Mesenchymal stem cell (in vitro differentiated cells and primary cell): ENCODE measurements around the gene DPEP1.

Experiments
- DNase-seq: peaks from one replicate; pipeline ENCODE4 v3.0.0-alpha.2; 2013
- H2AFZ ChIP-seq: one replicate; pipeline ENCODE4 v1.6.1; 2013; ENCODE audit warnings: low read depth, mild to moderate bottlenecking, control low read depth, inconsistent platforms, low read length, moderate library complexity
- H2AK5ac ChIP-seq: 2 replicates; pipeline ENCODE4 v1.6.1; 2013; ENCODE audit warnings: low read length, moderate library complexity, mild to moderate bottlenecking, inconsistent platforms; ENCODE audit not compliant: severe bottlenecking
- H2BK120ac ChIP-seq: one replicate; pipeline ENCODE4 v1.6.1; 2013; ENCODE audit warnings: low read depth, mild to moderate bottlenecking, inconsistent platforms, low read length, moderate library complexity
- H2BK12ac ChIP-seq, 2 experiments: one replicate each; pipeline ENCODE4 v1.6.1; 2013; ENCODE audit warnings: inconsistent platforms in 2 of 2, low read length in 2 of 2, mild to moderate bottlenecking in 2 of 2, moderate library complexity in 2 of 2, control low read depth in 1 of 2
- H2BK15ac ChIP-seq: one replicate; pipeline ENCODE4 v1.6.1; 2013; ENCODE audit warnings: mild to moderate bottlenecking, low read depth, inconsistent platforms; ENCODE audit not compliant: poor library complexity, severe bottlenecking
- H2BK5ac ChIP-seq: 2 replicates; pipeline ENCODE4 v1.6.1; 2013; ENCODE audit warnings: low read depth, mild to moderate bottlenecking, low read length, control low read depth, inconsistent platforms; ENCODE audit not compliant: poor library complexity, severe bottlenecking
- H3K14ac ChIP-seq, 2 experiments: one replicate each; pipeline ENCODE4 v1.6.1; 2013; ENCODE audit warnings: inconsistent platforms in 2 of 2, low read length in 2 of 2, control low read depth in 1 of 2, mild to moderate bottlenecking in 1 of 2, moderate library complexity in 1 of 2
- H3K18ac ChIP-seq, 2 experiments: one replicate each; pipeline ENCODE4 v1.6.1; 2013; ENCODE audit warnings: inconsistent platforms in 2 of 2, low read length in 2 of 2, control low read depth in 1 of 2, low read depth in 1 of 2, mild to moderate bottlenecking in 1 of 2
- H3K23ac ChIP-seq, 2 experiments: one replicate each; pipeline ENCODE4 v1.6.1; 2013; ENCODE audit warnings: inconsistent platforms in 2 of 2, low read length in 2 of 2, mild to moderate bottlenecking in 2 of 2, moderate library complexity in 2 of 2, control low read depth in 1 of 2
- H3K27ac ChIP-seq: 2 replicates; pipeline ENCODE4 v1.5.1; 2013; ENCODE audit warnings: mild to moderate bottlenecking, moderate library complexity, low read length, control low read depth, inconsistent platforms; ENCODE audit not compliant: poor library complexity, severe bottlenecking
- H3K27me3 ChIP-seq, 2 experiments: 2 replicates each; pipeline versions ENCODE4 v1.6.1 to v1.7.0; 2013; ENCODE audit warnings: low read length in 2 of 2, mild to moderate bottlenecking in 2 of 2, moderate library complexity in 2 of 2, control low read depth in 1 of 2, inconsistent platforms in 1 of 2; ENCODE audit not compliant: control insufficient read depth in 1 of 2, insufficient read depth in 1 of 2
- H3K36me3 ChIP-seq, 2 experiments: 2 replicates each; pipeline versions ENCODE4 v1.6.1 to v1.7.0; 2013; ENCODE audit warnings: low read length in 2 of 2, control low read depth in 1 of 2, inconsistent platforms in 1 of 2, low read depth in 1 of 2, mild to moderate bottlenecking in 1 of 2; ENCODE audit not compliant: insufficient read depth in 2 of 2, control insufficient read depth in 1 of 2
- H3K4ac ChIP-seq, 2 experiments: one replicate each; pipeline ENCODE4 v1.6.1; 2013; ENCODE audit warnings: inconsistent platforms in 2 of 2, low read length in 2 of 2, mild to moderate bottlenecking in 2 of 2, moderate library complexity in 2 of 2, control low read depth in 1 of 2, low read depth in 1 of 2
- H3K4me1 ChIP-seq: 2 replicates; pipeline ENCODE4 v1.6.1; 2013; ENCODE audit warnings: low read depth, low read length, control low read depth; ENCODE audit not compliant: control insufficient read depth, insufficient read depth
- H3K4me2 ChIP-seq: 2 replicates; pipeline ENCODE4 v1.6.1; 2013; ENCODE audit warnings: low read length, mild to moderate bottlenecking, inconsistent platforms; ENCODE audit not compliant: poor library complexity, severe bottlenecking
- H3K4me3 ChIP-seq, 2 experiments: 2 replicates each; pipeline versions ENCODE4 v1.5.1 to v1.7.0; 2013; ENCODE audit warnings: low read length in 2 of 2, mild to moderate bottlenecking in 2 of 2, control low read depth in 1 of 2, low read depth in 1 of 2; ENCODE audit not compliant: insufficient read depth in 1 of 2
- H3K79me1 ChIP-seq: replicated peaks from 2 replicates; pipeline ENCODE4 v1.6.1; 2013; ENCODE audit warnings: mild to moderate bottlenecking, control low read depth, low read length, inconsistent platforms; ENCODE audit not compliant: poor library complexity, severe bottlenecking
- H3K9ac ChIP-seq: 2 replicates; pipeline ENCODE4 v1.7.0; 2013; ENCODE audit warnings: mild to moderate bottlenecking, low read length, moderate library complexity
- H3K9me3 ChIP-seq: 2 replicates; pipeline ENCODE4 v1.7.0; 2013; ENCODE audit warnings: mild to moderate bottlenecking, low read length; ENCODE audit not compliant: control insufficient read depth
- H4K8ac ChIP-seq: one replicate; pipeline ENCODE4 v1.6.1; 2013; ENCODE audit warnings: inconsistent platforms, mild to moderate bottlenecking, low read length, moderate library complexity
- H4K91ac ChIP-seq: one replicate; pipeline ENCODE4 v1.6.1; 2013; ENCODE audit warnings: mild to moderate bottlenecking, low read length, inconsistent platforms
- WGBS: methylation state at CpG from one replicate; pipeline ENCODE4 v1.1.7; 2013; ENCODE audit warnings: mixed read lengths; 5-methylcytosine and 5-hydroxymethylcytosine counted together

Gene DPEP1

GRCh38 chr16:89589241-89589926 lies 24.1 kb upstream of the DPEP1 start:
- H3K9ac ChIP-seq: no peak overlapping the region
- H3K23ac ChIP-seq: no peak overlapping the region
- H3K27me3 ChIP-seq: no peaks in the 10 kb centered on the region
- no peak overlapping the region for H3K27ac ChIP-seq
- 93% methylated on average over 21 of the region's 21 CpGs for WGBS
- H3K79me1 ChIP-seq: no peaks in the 10 kb centered on the region
- H2BK15ac ChIP-seq: no peak overlapping the region
- no peak overlapping the region for H3K4me3 ChIP-seq
- H3K14ac ChIP-seq: no peak overlapping the region
- no peak overlapping the region for H2BK5ac ChIP-seq
- no peak for DNase-seq
- H3K4me2 ChIP-seq: no peak overlapping the region
- no peak overlapping the region for H4K91ac ChIP-seq
- no peak overlapping the region for H3K18ac ChIP-seq
- no peaks in the 10 kb centered on the region for H3K9me3 ChIP-seq
- H3K4ac ChIP-seq: no peak overlapping the region
- H3K36me3 ChIP-seq: peaks cover 0 to 5% of the 10 kb centered on the region in 2 experiments
- H2BK12ac ChIP-seq: no peak overlapping the region
- no peak overlapping the region for H2AFZ ChIP-seq
- no peak overlapping the region for H4K8ac ChIP-seq
- H3K4me1 ChIP-seq: peaks cover 10% of the 10 kb centered on the region
- H2BK120ac ChIP-seq: no peak overlapping the region
- no peak overlapping the region for H2AK5ac ChIP-seq

- peaks cover 5% of the 10 kb centered on the region for H3K4me1 ChIP-seq
- no peaks in the 10 kb centered on the region for H3K9me3 ChIP-seq
- no peak overlapping the region for H3K4me3 ChIP-seq
- no peak overlapping the region for H3K4ac ChIP-seq
- H3K9ac ChIP-seq: no peak overlapping the region
- no peak overlapping the region for H2BK12ac ChIP-seq
- no peak overlapping the region for H3K27ac ChIP-seq
- H3K79me1 ChIP-seq: no peaks in the 10 kb centered on the region
- H2AK5ac ChIP-seq: no peak overlapping the region
- no peak overlapping the region for H4K91ac ChIP-seq
- H3K23ac ChIP-seq: no peak overlapping the region
- DNase-seq: no peak
- no peak overlapping the region for H3K18ac ChIP-seq
- no peak overlapping the region for H2BK15ac ChIP-seq
- no peaks in the 10 kb centered on the region for H3K27me3 ChIP-seq
- H4K8ac ChIP-seq: no peak overlapping the region
- no peak overlapping the region for H2BK120ac ChIP-seq
- no peak overlapping the region for H3K14ac ChIP-seq
- H2BK5ac ChIP-seq: no peak overlapping the region
- H3K36me3 ChIP-seq: peaks cover 0 to 8% of the 10 kb centered on the region in 2 experiments
- H2AFZ ChIP-seq: no peak overlapping the region
- 94% methylated on average over 15 of the region's 15 CpGs for WGBS
- H3K4me2 ChIP-seq: no peak overlapping the region
Observed at GRCh38 chr16:89593841-89594240, 19.6 kb upstream of the DPEP1 start.

GRCh38 chr16:89595330-89596060 lies 17.9 kb upstream of the DPEP1 start:
- no peaks in the 10 kb centered on the region for H3K27me3 ChIP-seq
- H2AK5ac ChIP-seq: no peak overlapping the region
- no peak overlapping the region for H3K4me2 ChIP-seq
- no peak overlapping the region for H2BK5ac ChIP-seq
- H3K23ac ChIP-seq: no peak overlapping the region
- H4K91ac ChIP-seq: no peak overlapping the region
- no peak overlapping the region for H2BK15ac ChIP-seq
- WGBS: 97% methylated on average over 47 of the region's 47 CpGs
- H3K4me3 ChIP-seq: no peak overlapping the region
- no peaks in the 10 kb centered on the region for H3K9me3 ChIP-seq
- no peak overlapping the region for H2BK120ac ChIP-seq
- peaks cover 12% of the 10 kb centered on the region for H3K4me1 ChIP-seq
- H3K9ac ChIP-seq: no peak overlapping the region
- no peak for DNase-seq
- H3K79me1 ChIP-seq: no peaks in the 10 kb centered on the region
- H3K27ac ChIP-seq: no peak overlapping the region
- no peak overlapping the region for H3K4ac ChIP-seq
- H2BK12ac ChIP-seq: no peak overlapping the region
- H4K8ac ChIP-seq: no peak overlapping the region
- H2AFZ ChIP-seq: no peak overlapping the region
- peak overlapping the region in 1 of 2 experiments; percentile 22 for H3K14ac ChIP-seq
- no peak overlapping the region for H3K18ac ChIP-seq
- H3K36me3 ChIP-seq: peaks cover 0 to 8% of the 10 kb centered on the region in 2 experiments

DNA sequence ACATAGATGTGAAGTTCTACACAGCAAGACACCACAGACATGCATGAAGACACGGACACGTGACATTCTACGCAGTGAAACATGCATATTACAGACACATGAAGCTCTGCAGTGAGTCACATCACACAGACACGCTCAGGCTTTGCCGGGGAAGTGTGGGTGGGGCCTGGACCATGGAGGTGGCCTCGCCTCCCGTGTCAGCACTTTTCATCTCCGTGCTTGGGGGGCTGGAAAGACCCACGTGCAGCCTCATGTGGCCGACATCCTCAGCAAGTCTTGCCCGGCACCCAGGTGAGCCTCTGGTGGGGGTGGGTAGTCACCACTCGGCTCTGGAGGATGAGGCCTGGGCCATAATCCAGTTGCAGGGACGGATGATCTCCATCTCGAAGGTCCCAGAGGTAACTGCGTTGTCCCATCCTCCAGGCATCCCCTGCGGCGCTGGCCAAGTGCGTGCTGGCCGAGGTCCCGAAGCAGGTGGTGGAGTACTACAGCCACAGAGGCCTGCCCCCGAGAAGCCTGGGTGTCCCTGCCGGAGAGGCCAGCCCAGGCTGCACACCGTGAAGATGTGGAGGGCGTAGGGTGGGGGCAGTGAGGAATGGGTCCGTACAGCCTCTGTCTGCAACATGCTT lies 17.3 kb upstream of the DPEP1 start:
- Histone ChIP-seq H3K23ac (no peak overlapping the region), H2BK120ac (no peak overlapping the region), H3K36me3 (peaks cover 0 to 5% of the 10 kb centered on the region in 2 experiments), H4K91ac (no peak overlapping the region), H3K4ac (no peak overlapping the region), H3K9ac (no peak overlapping the region), H3K9me3 (no peaks in the 10 kb centered on the region), H3K4me1 (peaks cover 12% of the 10 kb centered on the region), H3K4me3 (no peak overlapping the region), H4K8ac (no peak overlapping the region), H2AK5ac (no peak overlapping the region), H3K27me3 (no peaks in the 10 kb centered on the region), H3K4me2 (no peak overlapping the region), H3K18ac (no peak overlapping the region), H2BK5ac (no peak overlapping the region), H3K79me1 (no peaks in the 10 kb centered on the region), H2BK15ac (no peak overlapping the region), H3K27ac (no peak overlapping the region), H2BK12ac (no peak overlapping the region), H2AFZ (no peak overlapping the region), H3K14ac (no peak overlapping the region)
- DNase-seq: no peak
- WGBS: 92% methylated on average over 23 of the region's 25 CpGs
